ENCODE measurements around the gene NPHS1. TPM values are rescaled to one million over a fixed set of nuclear protein-coding genes. Genes with fewer than 3 reads are reported as not detected.
A peak's percentile ranks its signal among the peaks of the same experiment; 100 is the strongest.

NPHS1 gene
- total and polyA plus RNA-seq, 9 of the 15 experiments (the other 6 are each of a cell fraction or from before 2014, with no cell fraction given), result 0.01 to 0.28 (median 0.14) TPM; not detected in 5

DNA sequence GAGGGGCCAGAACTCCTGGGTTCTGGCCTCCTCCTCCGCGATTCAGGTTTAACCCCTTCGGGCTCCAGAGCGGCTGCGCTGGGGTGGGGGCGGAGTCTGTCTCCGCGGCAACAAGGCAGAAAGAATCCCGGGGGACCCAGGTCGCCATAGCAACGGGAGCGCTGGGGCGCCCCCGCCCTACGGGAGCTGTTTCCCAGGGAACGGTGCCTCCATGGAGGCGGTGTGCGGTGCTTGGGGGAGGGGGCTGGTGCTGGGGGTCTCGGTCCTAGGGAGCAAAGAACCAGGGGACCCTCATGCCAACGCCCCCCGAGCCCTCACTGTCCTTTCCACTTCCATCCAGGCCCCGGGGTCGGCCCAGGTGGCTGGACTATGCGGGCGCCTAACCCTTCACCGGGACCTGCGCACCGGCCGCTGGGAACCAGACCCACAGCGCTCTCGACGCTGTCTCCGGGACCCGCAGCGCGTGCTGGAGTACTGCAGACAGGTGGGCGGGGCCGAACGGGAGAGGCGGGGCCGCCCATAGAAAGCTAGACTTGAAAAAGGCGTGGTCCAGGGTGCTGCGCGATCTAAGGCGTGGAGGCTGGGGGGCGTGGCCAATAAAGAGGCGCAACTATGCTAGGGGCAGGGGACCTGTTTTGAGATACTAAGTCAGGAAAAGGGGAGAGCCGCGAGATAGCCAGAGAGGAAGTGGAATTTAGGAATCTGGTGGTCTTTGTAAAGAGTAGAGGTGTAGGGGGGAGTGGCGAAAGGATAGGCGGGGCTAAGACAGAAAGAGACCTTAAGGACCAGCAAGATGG is 17.2 kb upstream of the NPHS1 start (continued):
- TF ChIP-seq ZBTB5 (IDR thresholded peaks at IDR 0.05), result no peak
- TF ChIP-seq RUNX1 (IDR thresholded peaks at IDR 0.05; ENCODE audit: low read depth), result no peak
- TF ChIP-seq RBM17 (IDR thresholded peaks at IDR 0.05; ENCODE audit: borderline replicate concordance, low read depth, low read length), result no peak
- TF ChIP-seq, protein P1, sequence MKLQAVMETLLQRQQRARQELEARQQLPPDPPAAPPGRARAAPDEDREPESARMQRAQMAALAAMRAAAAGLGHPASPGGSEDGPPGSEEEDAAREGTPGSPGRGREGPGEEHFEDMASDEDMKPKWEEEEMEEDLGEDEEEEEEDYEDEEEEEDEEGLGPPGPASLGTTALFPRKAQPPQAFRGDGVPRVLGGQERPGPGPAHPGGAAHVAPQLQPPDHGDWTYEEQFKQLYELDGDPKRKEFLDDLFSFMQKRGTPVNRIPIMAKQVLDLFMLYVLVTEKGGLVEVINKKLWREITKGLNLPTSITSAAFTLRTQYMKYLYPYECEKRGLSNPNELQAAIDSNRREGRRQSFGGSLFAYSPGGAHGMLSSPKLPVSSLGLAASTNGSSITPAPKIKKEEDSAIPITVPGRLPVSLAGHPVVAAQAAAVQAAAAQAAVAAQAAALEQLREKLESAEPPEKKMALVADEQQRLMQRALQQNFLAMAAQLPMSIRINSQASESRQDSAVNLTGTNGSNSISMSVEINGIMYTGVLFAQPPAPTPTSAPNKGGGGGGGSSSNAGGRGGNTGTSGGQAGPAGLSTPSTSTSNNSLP (IDR thresholded peaks at IDR 0.05; ENCODE audit: borderline replicate concordance, low read depth, low read length), result no peak
- no peak for TF ChIP-seq BRD4 (IDR thresholded peaks at IDR 0.05)
- 0 out of 2 replicates have a peak, but pooled peaks have one; percentile 35 for TF ChIP-seq RREB1 (CRISPR knock-in tag; IDR thresholded peaks at IDR 0.05)
- no peak for TF ChIP-seq GTF2E2 (tag; IDR thresholded peaks at IDR 0.05)
- TF ChIP-seq SRSF9 (IDR thresholded peaks at IDR 0.05; ENCODE audit: borderline replicate concordance, low read depth, low read length), result no peak
- peak; percentile 93 for TF ChIP-seq SP1 (CRISPR knock-in tag; IDR thresholded peaks at IDR 0.05)
- TF ChIP-seq HNRNPH1 (optimal IDR thresholded peaks at IDR 0.05; ENCODE audit: low read depth, low read length), result no peak
- TF ChIP-seq SMARCA5 (IDR thresholded peaks at IDR 0.05), result no peak
- TF ChIP-seq MAFF (IDR thresholded peaks at IDR 0.05; ENCODE audit: low read length), result no peak
- no peak for TF ChIP-seq SIN3B (IDR thresholded peaks at IDR 0.05; ENCODE audit: low read depth)
- no peak for TF ChIP-seq EP400 (IDR thresholded peaks at IDR 0.05)
- no peak; the same call in 1 of the 2 replicates for TF ChIP-seq HDGF (IDR thresholded peaks at IDR 0.05)
- TF ChIP-seq USF1 (CRISPR knock-in tag; IDR thresholded peaks at IDR 0.05), result peak; percentile 16; the same call in 1 of the 2 replicates
- peak; percentile 27; the same call in 1 of the 2 replicates for TF ChIP-seq CREM (IDR thresholded peaks at IDR 0.05; ENCODE audit: low read depth)
- TF ChIP-seq KDM1A (IDR thresholded peaks at IDR 0.05), result peak in 1 of 2 experiments; percentile 44; a peak in 1 of 4 replicates
- TF ChIP-seq PYGO2 (tag; IDR thresholded peaks at IDR 0.05), result no peak

Data from K562 (cell line).